ENCODE results near the gene RUSC1.

RUSC1 gene

DNA sequence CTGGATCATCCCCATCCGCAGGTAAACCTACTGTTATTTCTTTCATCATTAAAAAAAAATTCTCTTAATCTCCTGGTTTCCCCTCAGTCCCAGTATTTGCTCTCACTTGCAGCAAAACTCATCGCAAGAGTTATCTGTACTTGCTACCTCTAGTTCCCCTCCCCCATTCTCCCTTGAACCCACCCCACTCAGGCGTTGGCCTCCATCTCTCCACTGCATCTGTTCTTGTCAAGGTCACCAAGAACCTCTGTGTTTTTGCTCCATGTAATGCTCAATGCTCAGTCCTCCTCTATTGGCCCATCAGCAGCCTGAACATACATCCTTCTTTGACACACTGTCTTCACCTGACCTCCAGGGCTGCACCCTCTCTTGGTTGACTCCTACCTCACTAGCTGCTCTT lies 24.0 kb upstream of the RUSC1 start:
- TF ChIP-seq, protein P1, sequence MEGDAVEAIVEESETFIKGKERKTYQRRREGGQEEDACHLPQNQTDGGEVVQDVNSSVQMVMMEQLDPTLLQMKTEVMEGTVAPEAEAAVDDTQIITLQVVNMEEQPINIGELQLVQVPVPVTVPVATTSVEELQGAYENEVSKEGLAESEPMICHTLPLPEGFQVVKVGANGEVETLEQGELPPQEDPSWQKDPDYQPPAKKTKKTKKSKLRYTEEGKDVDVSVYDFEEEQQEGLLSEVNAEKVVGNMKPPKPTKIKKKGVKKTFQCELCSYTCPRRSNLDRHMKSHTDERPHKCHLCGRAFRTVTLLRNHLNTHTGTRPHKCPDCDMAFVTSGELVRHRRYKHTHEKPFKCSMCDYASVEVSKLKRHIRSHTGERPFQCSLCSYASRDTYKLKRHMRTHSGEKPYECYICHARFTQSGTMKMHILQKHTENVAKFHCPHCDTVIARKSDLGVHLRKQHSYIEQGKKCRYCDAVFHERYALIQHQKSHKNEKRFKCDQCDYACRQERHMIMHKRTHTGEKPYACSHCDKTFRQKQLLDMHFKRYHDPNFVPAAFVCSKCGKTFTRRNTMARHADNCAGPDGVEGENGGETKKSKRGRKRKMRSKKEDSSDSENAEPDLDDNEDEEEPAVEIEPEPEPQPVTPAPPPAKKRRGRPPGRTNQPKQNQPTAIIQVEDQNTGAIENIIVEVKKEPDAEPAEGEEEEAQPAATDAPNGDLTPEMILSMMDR (conservative IDR thresholded peaks at IDR 0.05; ENCODE audit: low read length), result no peak
- no peak overlapping the region for H3K4me3 ChIP-seq (ENCODE audit: low read length)
- no peak for DNase-seq (ENCODE audit: low read depth)

DNA sequence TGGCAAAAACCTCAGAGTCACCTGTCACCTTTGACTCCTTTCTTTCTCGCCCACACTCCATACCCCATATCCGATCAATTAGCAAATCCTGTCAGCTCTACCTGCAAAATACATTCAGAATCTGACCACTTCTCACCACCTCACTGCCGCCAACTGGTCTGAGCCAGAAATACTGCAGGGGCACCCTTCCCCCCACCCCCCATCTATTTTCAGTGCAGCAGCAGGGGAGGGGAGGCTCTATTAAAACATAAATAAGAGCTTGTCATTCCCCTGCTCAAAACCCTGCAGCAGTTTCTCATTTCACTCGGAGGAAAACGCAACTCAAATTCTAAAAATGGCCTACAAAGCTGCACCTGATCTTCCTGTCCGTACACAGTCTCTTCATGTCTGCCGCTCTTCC lies 23.3 kb upstream of the RUSC1 start:
- no peak for DNase-seq (ENCODE audit: low read depth)
- no peak overlapping the region for H3K4me3 ChIP-seq (ENCODE audit: low read length)
- TF ChIP-seq, protein P1 (conservative IDR thresholded peaks at IDR 0.05; ENCODE audit: low read length), result no peak

DNA sequence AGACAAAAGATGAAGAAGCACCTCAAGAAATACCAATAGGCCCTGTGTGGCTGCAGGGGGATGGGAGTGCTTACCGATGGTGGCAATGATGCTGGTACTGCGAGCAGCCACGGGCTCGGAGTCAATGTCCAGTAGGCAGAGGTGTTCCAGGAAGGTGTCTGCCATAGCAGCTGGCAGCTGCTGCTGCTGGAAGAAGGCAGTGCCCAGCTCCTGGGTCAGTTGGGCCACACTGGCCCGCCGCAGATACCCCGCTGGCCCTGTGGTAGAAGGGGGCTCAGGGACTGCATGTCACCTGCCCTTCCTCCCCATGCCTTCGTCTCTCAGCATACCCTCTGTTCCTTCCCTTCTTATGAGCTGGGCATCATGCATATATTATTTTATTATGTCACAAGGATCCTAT lies 20.7 kb upstream of the RUSC1 start:
- TF ChIP-seq, protein P1 (conservative IDR thresholded peaks at IDR 0.05; ENCODE audit: low read length), result no peak
- no peak overlapping the region for H3K4me3 ChIP-seq (ENCODE audit: low read length)
- DNase-seq (ENCODE audit: low read depth), result no peak

DNA sequence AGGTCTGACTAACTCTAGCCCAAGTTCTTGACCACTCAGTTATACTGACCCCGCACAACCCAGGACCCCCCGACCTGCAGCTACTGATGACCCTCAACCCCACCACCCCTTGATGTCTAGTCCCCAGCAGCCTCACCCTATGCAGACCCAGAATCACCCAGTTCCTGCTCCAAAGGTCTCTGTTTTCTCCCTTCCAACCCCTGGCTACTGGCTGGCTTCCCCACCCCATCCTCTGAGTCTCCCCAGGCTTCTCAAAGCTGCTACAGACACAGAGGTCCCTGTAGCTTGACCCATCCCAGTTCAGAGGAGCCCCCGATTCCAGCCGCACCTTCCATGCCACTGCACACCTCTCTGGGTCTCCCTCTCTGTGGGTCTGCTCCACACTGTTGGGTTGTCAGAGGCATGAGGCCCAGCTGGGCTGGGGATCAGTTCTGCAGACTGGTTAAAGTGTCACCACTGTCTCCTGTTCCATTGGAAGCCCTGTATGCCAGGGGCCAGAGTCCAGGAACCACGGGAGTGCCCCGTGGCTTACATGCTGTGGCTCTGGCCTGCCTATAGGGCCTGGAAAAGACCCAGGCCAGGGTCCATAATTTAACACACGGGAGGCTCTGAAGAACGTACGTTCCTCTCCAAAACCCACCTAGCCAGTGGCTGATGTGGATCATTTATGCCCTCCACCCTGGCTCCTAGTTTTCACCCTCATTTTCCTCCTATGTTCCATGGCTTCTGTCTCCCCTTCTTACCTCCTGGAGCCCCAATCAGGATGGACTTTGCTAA lies 20.0 kb upstream of the RUSC1 start:
- no peak for DNase-seq (ENCODE audit: low read depth)
- H3K4me3 ChIP-seq (ENCODE audit: low read length), result no peak overlapping the region
- TF ChIP-seq, protein P1 (conservative IDR thresholded peaks at IDR 0.05; ENCODE audit: low read length), result no peak

DNA sequence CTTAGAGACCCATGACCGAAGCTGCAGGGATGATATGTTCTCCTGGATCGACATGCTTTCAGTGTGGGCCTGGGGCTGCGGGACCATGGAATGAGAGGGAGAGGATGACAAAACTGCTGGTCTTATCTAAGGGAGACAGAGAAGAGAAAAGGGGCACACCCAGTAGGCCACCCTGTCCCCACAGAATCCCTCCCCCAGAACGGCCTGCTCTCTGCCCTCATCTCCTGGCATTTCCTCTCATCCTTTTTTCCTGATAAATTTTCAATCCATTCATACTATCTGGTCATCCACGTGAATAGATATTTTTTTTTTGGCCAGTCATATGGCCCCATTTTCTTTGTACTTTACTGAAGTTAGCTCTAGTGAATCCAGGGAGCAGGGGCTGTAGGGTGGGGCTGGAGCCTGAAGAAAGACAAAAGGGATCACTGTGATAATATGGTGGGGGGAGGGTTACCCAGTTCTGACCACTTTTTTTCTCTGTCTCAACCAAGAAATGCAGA lies 19.3 kb upstream of the RUSC1 start, which contains the start of gene PKLR:
PKLR (minus strand) TSS at position 97 of the 500 bp plus-strand sequence; CDS start at position 54, 43 bp downstream.
- DNase-seq (ENCODE audit: low read depth), result no peak
- TF ChIP-seq, protein P1 (conservative IDR thresholded peaks at IDR 0.05; ENCODE audit: low read length), result no peak

DNA sequence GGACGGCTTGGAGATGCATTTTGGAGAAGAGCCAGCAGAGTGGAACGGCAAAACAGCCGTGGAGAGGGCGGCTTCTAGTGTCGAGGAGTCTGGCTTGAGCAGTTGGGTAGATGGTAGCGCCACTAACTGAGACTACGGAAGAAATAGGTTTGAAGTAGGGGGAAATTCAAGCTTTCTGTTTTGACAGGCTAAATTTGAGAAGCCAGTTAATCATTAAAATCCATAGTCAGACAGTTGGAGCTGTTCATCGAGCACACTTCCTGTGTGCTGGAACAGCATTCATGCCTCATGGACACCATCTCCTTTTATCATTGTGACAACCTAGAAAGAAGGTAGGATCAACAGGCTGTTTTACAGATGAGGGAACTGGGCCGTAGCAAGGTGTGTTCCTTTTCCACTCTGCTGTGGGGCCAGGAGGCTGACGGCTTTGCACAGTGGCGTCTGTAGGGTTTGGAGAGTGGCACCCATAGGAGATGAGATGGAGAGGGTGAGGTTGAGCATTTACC lies 16.1 kb upstream of the RUSC1 start:
- H3K4me3 ChIP-seq (ENCODE audit: low read length), result no peak overlapping the region
- DNase-seq (ENCODE audit: low read depth), result no peak
- TF ChIP-seq, protein P1 (conservative IDR thresholded peaks at IDR 0.05; ENCODE audit: low read length), result no peak

More for the DNA sequence above, 19.3 kb upstream of the RUSC1 start, which contains the start of gene PKLR:
- H3K4me3 ChIP-seq (ENCODE audit: low read length), result no peak within 1 kb of the TSS
